Right lobe of liver (tissue), 6 donors: Measurements from ENCODE around the gene CCR5. TPM values are rescaled to one million over a fixed set of nuclear protein-coding genes. Genes with fewer than 3 reads are reported as not detected.

Experiments
- ATAC-seq, 4 donors: fragments of 200-7000 bp; cut with Tn5 transposase; one replicate each; pipeline ENCODE4 v1.9.1; 2020; ENCODE audit warnings: mild to moderate bottlenecking in 4 of 4, moderate library complexity in 4 of 4
- DNase-seq, 3 donors: peaks; one replicate each; pipeline ENCODE4 v3.0.0-alpha.2; 2020
- H3K27ac ChIP-seq, 3 donors: fragments of 200-600 bp; one replicate each; pipeline ENCODE4 v1.8.0; 2022
- H3K27me3 ChIP-seq, 2 donors: fragments of 200-600 bp; one replicate each; pipeline ENCODE4 v1.8.0; 2022
- H3K36me3 ChIP-seq, 4 donors: fragments of 200-600 bp; sonication (generic) in 1 of 4; one replicate each; pipeline versions ENCODE4 v1.5.1 to v1.8.0; 2017 to 2022; ENCODE audit warnings: control low read depth in 1 of 4
- H3K4me1 ChIP-seq, 4 donors: fragments of 200-600 bp; sonication (generic) in 1 of 4; one replicate each; pipeline versions ENCODE4 v1.5.1 to v1.8.0; 2017 to 2022; ENCODE audit warnings: control low read depth in 1 of 4
- H3K4me3 ChIP-seq, 3 donors: fragments of 200-600 bp; one replicate each; pipeline ENCODE4 v1.8.0; 2022
- H3K9me3 ChIP-seq, 4 donors: fragments of 200-600 bp; sonication (generic) in 1 of 4; one replicate each; pipeline versions ENCODE4 v1.5.1 to v1.8.0; 2017 to 2022; ENCODE audit warnings: control low read depth in 1 of 4
- POLR2A ChIP-seq: fragments of 450-650 bp; IDR thresholded peaks from one replicate; pipeline ENCODE4 v1.6.1; 2017; ENCODE audit warnings: antibody characterized with exemption, mild to moderate bottlenecking
- WGBS: methylation state at CpG from one replicate; pipeline ENCODE4 v1.1.6; 2018; ENCODE audit warnings: low coverage, low lambda C conversion rate; ENCODE audit not compliant: insufficient coverage; ENCODE audit errors: missing lambda C conversion rate; 5-methylcytosine and 5-hydroxymethylcytosine counted together
- intact Hi-C, 2 donors: fragments of 100-400 bp; cut with DNase I; formaldehyde crosslinking; loops; one replicate each; pipeline versions ENCODE4 v1.11.2 to v1.14.1; 2022
- total RNA-seq, 6 experiments: library from RNA; depleted of rRNA in 2 of 6; stranded (reverse); fragments of >200 nt in 2 of 6; fragmentation: NEBNext Ultra II Directional in 3 of 6; extraction: Animal tissue kit (Norgen Biotek cat#: 25700) in 3 of 6; gene quantifications; one replicate each; pipeline versions ENCODE4 v1.1.0 to v1.2.4, GENCODE V29; 2016 to 2023
- TF ChIP-seq, protein P1 (sequence below), 4 donors: fragments of 200-600 bp in 3 of 4; fragments of 450-650 bp in 1 of 4; IDR thresholded peaks; one replicate each; pipeline versions ENCODE4 v1.5.1 to v1.8.0; 2016 to 2022; ENCODE audit warnings: antibody characterized with exemption in 4 of 4, mild to moderate bottlenecking in 2 of 4
- donor health status: DM: no; HTN: yes; CAD: no.
- donor health status: DM: no; HTN: no; CAD: no.
- donor health status: DM: no; HTN: no; CAD: no.
- donor health status: DM: no; HTN: yes; CAD: no.
- donor health status: DM: no; HTN: yes; CAD: no.

The CCR5 gene
- total RNA-seq, 6 experiments from 2014 or later, result 0.22 to 2.0 (median 0.43) TPM

DNA sequence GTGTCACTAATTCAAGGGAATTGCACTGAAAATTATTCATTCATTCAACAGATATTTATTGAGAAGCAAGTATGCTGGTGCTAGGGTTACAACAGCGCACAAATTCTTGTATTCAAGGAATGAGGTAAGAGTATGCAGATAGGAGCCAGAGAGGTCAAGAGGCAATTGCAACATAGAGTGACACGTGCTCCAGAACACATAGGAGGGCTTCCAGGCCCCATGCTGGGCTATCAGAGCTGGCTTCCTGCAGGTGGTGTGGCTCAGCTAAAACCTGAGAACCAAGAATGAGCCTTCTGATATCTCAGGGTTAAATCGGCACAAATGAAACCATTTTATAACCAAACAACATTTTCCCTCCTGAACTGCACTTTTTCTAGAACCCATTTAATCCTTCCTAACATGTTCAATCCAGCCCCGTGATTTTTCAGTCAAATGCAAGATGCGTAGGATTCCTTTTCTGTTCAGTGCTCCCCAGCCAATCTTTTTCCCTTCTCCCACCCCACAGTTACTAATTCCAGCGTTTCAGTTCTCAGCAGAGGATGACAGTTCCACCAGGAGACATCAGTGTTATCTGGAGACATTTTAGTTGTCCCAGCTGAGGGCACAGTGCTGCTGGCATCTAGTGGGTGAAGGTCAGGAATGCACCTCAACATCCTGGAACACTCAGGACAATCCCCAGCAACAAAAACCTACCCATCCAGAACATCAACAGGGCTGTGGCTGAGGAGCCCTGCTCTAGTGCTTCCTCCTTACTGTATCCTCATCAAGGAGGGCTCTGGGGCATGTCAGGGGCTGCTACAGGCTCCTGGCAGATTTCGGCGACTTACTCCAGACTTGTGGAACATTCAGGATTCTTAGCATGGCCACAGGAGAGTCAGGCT lies 23.0 kb downstream of the CCR5 start:
- Histone ChIP-seq H3K4me1 (peaks cover 0 to 7% (median 0%) of the 10 kb centered on the region in 4 donors), H3K4me3 (no peak overlapping the region), H3K27ac (no peak overlapping the region), H3K27me3 (no peaks in the 10 kb centered on the region), H3K36me3 (no peaks in the 10 kb centered on the region), H3K9me3 (no peaks in the 10 kb centered on the region)
- 59% methylated on average over 6 of the region's 8 CpGs for WGBS
- DNase-seq (peak in 1 of 3 donors; percentile 62), ATAC-seq (peak; percentile 53 to 88 (median 70))
- TF ChIP-seq POLR2A, result no peak
- TF ChIP-seq, protein P1, sequence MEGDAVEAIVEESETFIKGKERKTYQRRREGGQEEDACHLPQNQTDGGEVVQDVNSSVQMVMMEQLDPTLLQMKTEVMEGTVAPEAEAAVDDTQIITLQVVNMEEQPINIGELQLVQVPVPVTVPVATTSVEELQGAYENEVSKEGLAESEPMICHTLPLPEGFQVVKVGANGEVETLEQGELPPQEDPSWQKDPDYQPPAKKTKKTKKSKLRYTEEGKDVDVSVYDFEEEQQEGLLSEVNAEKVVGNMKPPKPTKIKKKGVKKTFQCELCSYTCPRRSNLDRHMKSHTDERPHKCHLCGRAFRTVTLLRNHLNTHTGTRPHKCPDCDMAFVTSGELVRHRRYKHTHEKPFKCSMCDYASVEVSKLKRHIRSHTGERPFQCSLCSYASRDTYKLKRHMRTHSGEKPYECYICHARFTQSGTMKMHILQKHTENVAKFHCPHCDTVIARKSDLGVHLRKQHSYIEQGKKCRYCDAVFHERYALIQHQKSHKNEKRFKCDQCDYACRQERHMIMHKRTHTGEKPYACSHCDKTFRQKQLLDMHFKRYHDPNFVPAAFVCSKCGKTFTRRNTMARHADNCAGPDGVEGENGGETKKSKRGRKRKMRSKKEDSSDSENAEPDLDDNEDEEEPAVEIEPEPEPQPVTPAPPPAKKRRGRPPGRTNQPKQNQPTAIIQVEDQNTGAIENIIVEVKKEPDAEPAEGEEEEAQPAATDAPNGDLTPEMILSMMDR (IDR thresholded peaks at IDR 0.05), result no peak
- intact Hi-C loops, result no loop called here

DNA sequence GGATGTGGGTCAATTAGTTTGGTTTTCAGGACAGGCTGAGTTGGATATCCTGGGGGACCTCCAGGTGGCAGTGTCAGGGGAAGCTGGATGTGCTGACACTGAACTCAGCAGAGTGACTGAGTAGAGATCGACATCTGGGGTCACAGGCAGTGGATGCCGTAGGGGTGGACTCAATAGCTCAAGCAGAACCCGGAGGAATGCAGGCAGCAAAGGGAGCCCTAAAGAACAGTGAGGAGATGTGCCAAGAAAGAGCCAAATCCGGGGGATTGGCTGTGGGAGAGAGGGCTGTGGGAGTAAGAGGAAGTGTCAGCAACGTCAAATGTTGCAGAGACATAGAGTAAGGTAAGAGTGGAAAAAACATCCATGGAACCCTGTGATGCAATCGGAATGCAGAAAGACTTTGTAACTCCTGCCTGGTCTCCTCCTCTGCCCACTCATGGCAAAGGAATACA lies 24.5 kb downstream of the CCR5 start:
- Histone ChIP-seq H3K36me3 (no peaks in the 10 kb centered on the region), H3K27me3 (no peaks in the 10 kb centered on the region), H3K9me3 (no peaks in the 10 kb centered on the region), H3K4me3 (no peak overlapping the region), H3K4me1 (peaks cover 0 to 7% (median 0%) of the 10 kb centered on the region in 4 donors), H3K27ac (no peak overlapping the region)
- 53% methylated on average over 5 of the region's 6 CpGs for WGBS
- intact Hi-C loops, result no loop called here
- TF ChIP-seq POLR2A, result no peak
- TF ChIP-seq, protein P1 (IDR thresholded peaks at IDR 0.05), result no peak
- DNase-seq, result no peak
- peak in 3 of 4 donors; percentile 10 to 37 (median 19) for ATAC-seq

DNA sequence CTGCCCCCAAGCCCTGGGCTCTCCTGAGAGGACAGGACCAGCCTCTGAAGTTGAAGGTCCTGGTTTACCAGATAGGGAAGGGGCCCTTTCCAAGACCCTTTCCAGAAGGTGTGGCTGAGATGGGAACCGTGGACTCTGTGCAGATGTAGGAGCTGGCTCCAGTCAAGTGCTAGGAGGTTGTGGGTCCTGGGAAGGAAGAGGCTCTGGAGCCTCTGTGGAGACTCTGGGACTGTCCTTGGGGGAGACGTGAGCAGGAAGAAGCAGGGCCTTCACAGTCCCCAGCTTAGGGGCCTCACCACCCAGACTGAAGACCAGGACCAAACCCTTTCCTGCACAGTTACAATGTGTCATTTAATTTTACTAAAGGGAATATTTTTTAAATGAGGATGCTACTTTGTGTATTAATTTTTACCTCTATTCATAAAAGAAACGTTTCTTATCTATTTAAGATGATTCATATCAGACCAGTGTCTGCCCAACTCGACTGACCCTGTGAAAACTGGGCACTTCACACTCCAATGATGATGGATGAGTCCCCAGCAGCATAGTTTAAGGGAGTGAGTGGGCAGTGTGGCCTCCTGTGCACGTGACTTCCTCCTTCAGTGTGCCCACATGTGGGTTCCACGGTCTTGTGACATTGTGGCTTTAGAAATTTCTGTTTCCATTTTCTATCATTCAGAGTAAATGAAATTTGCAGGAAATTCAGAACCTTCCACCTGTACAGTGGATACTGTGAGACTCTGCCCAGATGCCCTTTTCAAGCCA lies 25.2 kb downstream of the CCR5 start:
- H3K9me3 ChIP-seq, result no peaks in the 10 kb centered on the region
- no peaks in the 10 kb centered on the region for H3K27me3 ChIP-seq
- H3K27ac ChIP-seq, result no peak overlapping the region
- no peaks in the 10 kb centered on the region for H3K36me3 ChIP-seq
- ATAC-seq, result peak in 1 of 4 donors; percentile 33
- WGBS, result 39% methylated on average over 6 of the region's 6 CpGs
- TF ChIP-seq, protein P1 (IDR thresholded peaks at IDR 0.05), result no peak
- TF ChIP-seq POLR2A, result no peak
- H3K4me3 ChIP-seq, result no peak overlapping the region
- peaks cover 0 to 7% (median 0%) of the 10 kb centered on the region in 4 donors for H3K4me1 ChIP-seq
- intact Hi-C loops, result no loop called here
- no peak for DNase-seq

GRCh38 chr3:46397111-46397510 lies 26.4 kb downstream of the CCR5 start:
- H3K4me1 ChIP-seq, result peaks cover 0 to 7% (median 0%) of the 10 kb centered on the region in 4 donors

More at GRCh38 chr3:46397111-46397510, 26.4 kb downstream of the CCR5 start:
- intact Hi-C loops, result no loop called here
- Histone ChIP-seq H3K4me3 (no peak overlapping the region), H3K27me3 (no peaks in the 10 kb centered on the region), H3K27ac (no peak overlapping the region), H3K36me3 (no peaks in the 10 kb centered on the region), H3K9me3 (no peaks in the 10 kb centered on the region)
- TF ChIP-seq, protein P1 (IDR thresholded peaks at IDR 0.05), result no peak
- no peak for TF ChIP-seq POLR2A
- DNase-seq (no peak), ATAC-seq (no peak)
- WGBS, result 100% methylated on average over 2 of the region's 7 CpGs
